Kidney epithelial cell (primary cell): ENCODE measurements around the gene A2M. TPM values are rescaled to one million over a fixed set of nuclear protein-coding genes. Genes with fewer than 3 reads are reported as not detected.
A peak's percentile ranks its signal among the peaks of the same experiment; 100 is the strongest.

Experiments used
- DNase-seq: peaks from one replicate; pipeline ENCODE4 v3.0.0-alpha.2; 2010; ENCODE audit warnings: low read depth
- H3K27me3 ChIP-seq: 2 replicates; pipeline ENCODE4 v1.6.0; 2011; ENCODE audit warnings: low read length; ENCODE audit not compliant: control insufficient read depth, insufficient read depth
- H3K36me3 ChIP-seq: 2 replicates; pipeline ENCODE4 v1.5.1; 2011; ENCODE audit warnings: low read length; ENCODE audit not compliant: control insufficient read depth, insufficient read depth
- H3K4me3 ChIP-seq: 2 replicates; pipeline ENCODE4 v1.5.1; 2011; ENCODE audit warnings: low read depth, mild to moderate bottlenecking, control low read depth, low read length
- CTCF ChIP-seq: IDR thresholded peaks from 2 replicates; pipeline ENCODE4 v1.5.1; 2011; ENCODE audit warnings: mild to moderate bottlenecking, moderate library complexity, low read length, control low read depth, inconsistent platforms; ENCODE audit not compliant: insufficient read depth, poor library complexity, severe bottlenecking
- total RNA-seq: library from RNA; depleted of rRNA; stranded (reverse); fragments of >200 nt; gene quantifications from 2 replicates; pipeline ENCODE4 v1.2.3, GENCODE V29; 2015

Gene A2M
- total RNA-seq, 1 donor from 2014 or later: 5.1 TPM

- peak; percentile 65 for TF ChIP-seq CTCF
- DNase-seq: no peak
- Histone ChIP-seq H3K27me3 (no peaks in the 10 kb centered on the region), H3K36me3 (no peaks in the 10 kb centered on the region), H3K4me3 (no peak overlapping the region)
Observed at GRCh38 chr12:9039397-9039977, 76.2 kb downstream of the A2M start.

- H3K27me3 ChIP-seq: no peaks in the 10 kb centered on the region
- TF ChIP-seq CTCF: no peak
- no peak overlapping the region for H3K4me3 ChIP-seq
- no peak for DNase-seq
- H3K36me3 ChIP-seq: no peaks in the 10 kb centered on the region
Observed at GRCh38 chr12:9037431-9037830, 78.3 kb downstream of the A2M start.

GRCh38 chr12:9036227-9036626 is 79.5 kb downstream of the A2M start:
- Histone ChIP-seq H3K36me3 (no peaks in the 10 kb centered on the region), H3K4me3 (no peak overlapping the region), H3K27me3 (no peaks in the 10 kb centered on the region)
- DNase-seq: no peak
- TF ChIP-seq CTCF: no peak

- Histone ChIP-seq H3K27me3 (no peaks in the 10 kb centered on the region), H3K36me3 (no peaks in the 10 kb centered on the region), H3K4me3 (no peak overlapping the region)
- DNase-seq: no peak
- TF ChIP-seq CTCF: no peak
Observed at GRCh38 chr12:9034095-9034494, 81.6 kb downstream of the A2M start.

- DNase-seq: no peak
- Histone ChIP-seq H3K36me3 (no peaks in the 10 kb centered on the region), H3K27me3 (no peaks in the 10 kb centered on the region), H3K4me3 (no peak overlapping the region)
- no peak for TF ChIP-seq CTCF
Observed at GRCh38 chr12:9033265-9033887, 82.3 kb downstream of the A2M start.
